Upper lobe of right lung (tissue), 1 donor: Measurements from ENCODE around the gene BAHCC1. TPM values are rescaled to one million over a fixed set of nuclear protein-coding genes. Genes with fewer than 3 reads are reported as not detected.

Experiments
- ATAC-seq: fragments of 200-7000 bp; cut with Tn5 transposase; one replicate; pipeline ENCODE4 v1.9.1; 2020; ENCODE audit warnings: mild to moderate bottlenecking, moderate library complexity
- DNase-seq: peaks from one replicate; pipeline ENCODE4 v3.0.0-alpha.2; 2020
- H3K27ac ChIP-seq: fragments of 200-600 bp; one replicate; pipeline ENCODE4 v1.8.0; 2022
- H3K27me3 ChIP-seq: fragments of 200-600 bp; one replicate; pipeline ENCODE4 v1.8.0; 2022; ENCODE audit warnings: mild to moderate bottlenecking
- H3K36me3 ChIP-seq: fragments of 200-600 bp; one replicate; pipeline ENCODE4 v1.8.0; 2022
- H3K4me1 ChIP-seq: fragments of 200-600 bp; one replicate; pipeline ENCODE4 v1.8.0; 2022
- H3K4me3 ChIP-seq: fragments of 200-600 bp; one replicate; pipeline ENCODE4 v1.8.0; 2022; ENCODE audit warnings: mild to moderate bottlenecking
- H3K9me3 ChIP-seq: fragments of 200-600 bp; one replicate; pipeline ENCODE4 v1.8.0; 2022
- CTCF ChIP-seq: fragments of 200-600 bp; IDR thresholded peaks from one replicate; pipeline ENCODE4 v1.8.0; 2022; ENCODE audit warnings: antibody characterized with exemption
- intact Hi-C: fragments of 100-400 bp; cut with DNase I; formaldehyde crosslinking; loops from one replicate; pipeline ENCODE4 v1.11.0; 2022
- total RNA-seq: library from RNA; stranded (reverse); fragmentation: NEBNext Ultra II Directional; extraction: Animal tissue kit (Norgen Biotek cat#: 25700); gene quantifications from one replicate; pipeline ENCODE4 v1.2.1, GENCODE V29; 2021
- donor health status: DM: no; HTN: yes; CAD: no; lungs with severe emphysema.

BAHCC1 gene
- total RNA-seq, 1 donor from 2014 or later, result 23.3 TPM

- no peaks in the 10 kb centered on the region for H3K27me3 ChIP-seq
- no peak for ATAC-seq
- intact Hi-C loops, result no loop called here
- peaks cover 36% of the 10 kb centered on the region for H3K4me1 ChIP-seq
- H3K36me3 ChIP-seq, result no peaks in the 10 kb centered on the region
- H3K4me3 ChIP-seq, result peak overlapping the region; percentile 74
- H3K27ac ChIP-seq, result peak overlapping the region; percentile 97
- H3K9me3 ChIP-seq, result no peaks in the 10 kb centered on the region
- DNase-seq, result no peak
- no peak for TF ChIP-seq CTCF
Observed at GRCh38 chr17:81395600-81396277, 482 bp downstream of the BAHCC1 start.

GRCh38 chr17:81396278-81396721 is 1.0 kb downstream of the BAHCC1 start:
- TF ChIP-seq CTCF, result no peak
- peaks cover 39% of the 10 kb centered on the region for H3K4me1 ChIP-seq
- H3K36me3 ChIP-seq, result no peaks in the 10 kb centered on the region
- peak overlapping the region; percentile 97 for H3K27ac ChIP-seq
- DNase-seq (no peak), ATAC-seq (no peak)
- H3K27me3 ChIP-seq, result no peaks in the 10 kb centered on the region
- peak overlapping the region; percentile 74 for H3K4me3 ChIP-seq
- intact Hi-C loops, result no loop called here
- no peaks in the 10 kb centered on the region for H3K9me3 ChIP-seq

- no peak for TF ChIP-seq CTCF
- no peaks in the 10 kb centered on the region for H3K36me3 ChIP-seq
- no peaks in the 10 kb centered on the region for H3K9me3 ChIP-seq
- H3K4me1 ChIP-seq, result peaks cover 39% of the 10 kb centered on the region
- intact Hi-C loops, result no loop called here
- no peaks in the 10 kb centered on the region for H3K27me3 ChIP-seq
- peak; percentile 1 for ATAC-seq
- peak overlapping the region; percentile 74 for H3K4me3 ChIP-seq
- peak; percentile 79 for DNase-seq
- H3K27ac ChIP-seq, result peak overlapping the region; percentile 97
Observed at GRCh38 chr17:81396722-81397313, 1.6 kb downstream of the BAHCC1 start.

GRCh38 chr17:81397314-81398175 is 2.3 kb downstream of the BAHCC1 start:
- Histone ChIP-seq H3K36me3 (no peaks in the 10 kb centered on the region), H3K27ac (peak overlapping the region; percentile 97), H3K9me3 (no peaks in the 10 kb centered on the region), H3K27me3 (no peaks in the 10 kb centered on the region), H3K4me3 (peak overlapping the region; percentile 74), H3K4me1 (peaks cover 39% of the 10 kb centered on the region)
- peak; percentile 28 for TF ChIP-seq CTCF
- intact Hi-C loops, result no loop called here
- ATAC-seq (no peak), DNase-seq (no peak)

- no peak for ATAC-seq
- TF ChIP-seq CTCF, result no peak
- H3K27me3 ChIP-seq, result no peaks in the 10 kb centered on the region
- DNase-seq, result no peak
- peak overlapping the region; percentile 74 for H3K4me3 ChIP-seq
- H3K27ac ChIP-seq, result peak overlapping the region; percentile 97
- intact Hi-C loops, result no loop called here
- H3K4me1 ChIP-seq, result peaks cover 39% of the 10 kb centered on the region
- H3K9me3 ChIP-seq, result no peaks in the 10 kb centered on the region
- no peaks in the 10 kb centered on the region for H3K36me3 ChIP-seq
Observed at GRCh38 chr17:81398176-81398831, 3.0 kb downstream of the BAHCC1 start.
